ENCODE measurements around the gene CD70. TPM values are rescaled to one million over a fixed set of nuclear protein-coding genes. Genes with fewer than 3 reads are reported as not detected.

CD70 gene
- total and polyA plus RNA-seq, 2 of the 8 experiments (the other 6 are each of a cell fraction or from before 2014, with no cell fraction given) = 1.3 to 12.0 TPM

DNA sequence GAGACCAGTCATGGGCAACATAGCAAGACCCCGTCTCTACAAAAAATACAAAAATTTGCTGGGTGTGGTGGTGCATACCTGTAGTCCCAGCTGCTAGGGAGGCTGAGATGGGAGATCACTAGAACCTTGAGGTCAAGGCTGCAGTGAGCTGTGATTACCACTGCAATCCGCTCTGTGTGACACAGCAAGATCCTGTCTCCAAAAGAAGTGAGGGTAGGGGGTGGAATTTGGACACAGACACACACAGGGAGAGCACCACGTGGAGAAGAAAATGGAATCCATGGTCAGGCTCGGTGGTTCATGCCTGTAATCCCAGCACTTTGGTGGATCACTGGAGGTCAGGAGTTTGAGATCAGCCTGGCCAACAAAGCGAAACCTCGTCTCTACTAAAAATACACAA, 51.4 kb downstream of the CD70 start (continued):
- TF ChIP-seq SUZ12 (IDR thresholded peaks at IDR 0.05; ENCODE audit: low read length) = no peak

Small RNA genes lying within 50 kb of the gene (small RNA-seq; reads per million reads assigned to genes)
- gene RF00019 (ENCODE audit: insufficient read depth) = not detected

Other genes starting within 250 kb of the CD70 start
- gene CLPP, start 229.6 kb downstream of the CD70 start, total RNA-seq (2021; fragmentation: NEBNext Ultra II Directional; extraction: Animal tissue kit (Norgen Biotek cat#: 25700)) = 86.3 and 88.7 TPM in 2 replicates
- 280 and 387 TPM in 2 replicates for gene CLPP, start 229.6 kb downstream of the CD70 start, polyA plus RNA-seq (2011; rRNA removed)
- 66.3 and 75.6 TPM in 2 replicates for gene ALKBH7, start 218.4 kb downstream of the CD70 start, total RNA-seq (2021; fragmentation: NEBNext Ultra II Directional; extraction: Animal tissue kit (Norgen Biotek cat#: 25700))
- 100 and 145 TPM in 2 replicates for gene ALKBH7, start 218.4 kb downstream of the CD70 start, polyA plus RNA-seq (2011; rRNA removed)
- 1.9 and 2.1 TPM in 2 replicates for gene PSPN, start 215.2 kb downstream of the CD70 start, total RNA-seq (2021; fragmentation: NEBNext Ultra II Directional; extraction: Animal tissue kit (Norgen Biotek cat#: 25700))
- gene PSPN, start 215.2 kb downstream of the CD70 start, polyA plus RNA-seq (2011; rRNA removed) = 1.0 and 1.4 TPM in 2 replicates
- gene GTF2F1, start 198.0 kb downstream of the CD70 start, total RNA-seq (2021; fragmentation: NEBNext Ultra II Directional; extraction: Animal tissue kit (Norgen Biotek cat#: 25700)) = 56.3 and 60.8 TPM in 2 replicates
- 29.3 and 38.5 TPM in 2 replicates for gene GTF2F1, start 198.0 kb downstream of the CD70 start, polyA plus RNA-seq (2011; rRNA removed)
- 573 and 582 TPM in 2 replicates for gene KHSRP, start 166.3 kb downstream of the CD70 start, total RNA-seq (2021; fragmentation: NEBNext Ultra II Directional; extraction: Animal tissue kit (Norgen Biotek cat#: 25700))
- gene KHSRP, start 166.3 kb downstream of the CD70 start, polyA plus RNA-seq (2011; rRNA removed) = 143 and 235 TPM in 2 replicates
- 0.77 TPM in 1 of 2 replicates, not detected in the other for gene SLC25A41, start 157.4 kb downstream of the CD70 start, total RNA-seq (2021; fragmentation: NEBNext Ultra II Directional; extraction: Animal tissue kit (Norgen Biotek cat#: 25700))
- gene SLC25A41, start 157.4 kb downstream of the CD70 start, polyA plus RNA-seq (2011; rRNA removed) = 0.50 and 0.72 TPM in 2 replicates
- 48.1 and 54.0 TPM in 2 replicates for gene SLC25A23, start 131.4 kb downstream of the CD70 start, total RNA-seq (2021; fragmentation: NEBNext Ultra II Directional; extraction: Animal tissue kit (Norgen Biotek cat#: 25700))
- gene SLC25A23, start 131.4 kb downstream of the CD70 start, polyA plus RNA-seq (2011; rRNA removed) = 18.0 and 31.5 TPM in 2 replicates
- gene CRB3, start 126.9 kb downstream of the CD70 start, total RNA-seq (2021; fragmentation: NEBNext Ultra II Directional; extraction: Animal tissue kit (Norgen Biotek cat#: 25700)) = 21.1 and 24.6 TPM in 2 replicates
- 24.6 and 33.7 TPM in 2 replicates for gene CRB3, start 126.9 kb downstream of the CD70 start, polyA plus RNA-seq (2011; rRNA removed)
- 3.7 and 4.0 TPM in 2 replicates for gene DENND1C, start 109.4 kb downstream of the CD70 start, total RNA-seq (2021; fragmentation: NEBNext Ultra II Directional; extraction: Animal tissue kit (Norgen Biotek cat#: 25700))
- 3.6 and 3.9 TPM in 2 replicates for gene DENND1C, start 109.4 kb downstream of the CD70 start, polyA plus RNA-seq (2011; rRNA removed)
- gene TUBB4A, start 88.8 kb downstream of the CD70 start, total RNA-seq (2021; fragmentation: NEBNext Ultra II Directional; extraction: Animal tissue kit (Norgen Biotek cat#: 25700)) = 21.2 and 30.4 TPM in 2 replicates
- gene TUBB4A, start 88.8 kb downstream of the CD70 start, polyA plus RNA-seq (2011; rRNA removed) = 16.8 and 29.9 TPM in 2 replicates
- 1.7 and 1.8 TPM in 2 replicates for gene TNFSF9, start 60.1 kb downstream of the CD70 start, total RNA-seq (2021; fragmentation: NEBNext Ultra II Directional; extraction: Animal tissue kit (Norgen Biotek cat#: 25700))
- gene TNFSF9, start 60.1 kb downstream of the CD70 start, polyA plus RNA-seq (2011; rRNA removed) = 4.4 TPM in 2 replicates
- gene TNFSF14, start 79.0 kb upstream of the CD70 start, total RNA-seq (2021; fragmentation: NEBNext Ultra II Directional; extraction: Animal tissue kit (Norgen Biotek cat#: 25700)) = not detected in 2 replicates
- 0.03 TPM in 1 of 2 replicates, not detected in the other for gene TNFSF14, start 79.0 kb upstream of the CD70 start, polyA plus RNA-seq (2011; rRNA removed)
- 4.2 and 6.4 TPM in 2 replicates for gene C3, start 129.5 kb upstream of the CD70 start, total RNA-seq (2021; fragmentation: NEBNext Ultra II Directional; extraction: Animal tissue kit (Norgen Biotek cat#: 25700))
- gene C3, start 129.5 kb upstream of the CD70 start, polyA plus RNA-seq (2011; rRNA removed) = 12.8 and 16.6 TPM in 2 replicates
- gene GPR108, start 146.4 kb upstream of the CD70 start, total RNA-seq (2021; fragmentation: NEBNext Ultra II Directional; extraction: Animal tissue kit (Norgen Biotek cat#: 25700)) = 34.9 and 35.3 TPM in 2 replicates
- gene GPR108, start 146.4 kb upstream of the CD70 start, polyA plus RNA-seq (2011; rRNA removed) = 46.0 and 63.9 TPM in 2 replicates
- gene TRIP10, start 148.5 kb upstream of the CD70 start, total RNA-seq (2021; fragmentation: NEBNext Ultra II Directional; extraction: Animal tissue kit (Norgen Biotek cat#: 25700)) = 69.3 and 69.5 TPM in 2 replicates
- gene TRIP10, start 148.5 kb upstream of the CD70 start, polyA plus RNA-seq (2011; rRNA removed) = 27.8 and 38.0 TPM in 2 replicates
- gene SH2D3A, start 176.3 kb upstream of the CD70 start, total RNA-seq (2021; fragmentation: NEBNext Ultra II Directional; extraction: Animal tissue kit (Norgen Biotek cat#: 25700)) = 20.0 and 22.1 TPM in 2 replicates
- gene SH2D3A, start 176.3 kb upstream of the CD70 start, polyA plus RNA-seq (2011; rRNA removed) = 14.5 and 22.8 TPM in 2 replicates
- 0.21 and 0.22 TPM in 2 replicates for gene VAV1, start 181.6 kb upstream of the CD70 start, total RNA-seq (2021; fragmentation: NEBNext Ultra II Directional; extraction: Animal tissue kit (Norgen Biotek cat#: 25700))
- gene VAV1, start 181.6 kb upstream of the CD70 start, polyA plus RNA-seq (2011; rRNA removed) = 0.21 and 0.46 TPM in 2 replicates